WTC11 (cell line): ENCODE data around the gene ZDHHC11. TPM values are rescaled to one million over a fixed set of nuclear protein-coding genes. Genes with fewer than 3 reads are reported as not detected.

Source experiments
- ATAC-seq: fragments of 200-7000 bp; cut with Tn5 transposase; 2 replicates; pipeline ENCODE4 v1.10.0; 2021; ENCODE audit warnings: mild to moderate bottlenecking, moderate library complexity
- CTCF ChIA-PET: fragments of 300-600 bp; sonication (Branson Sonifier 250); formaldehyde crosslinking; loops from one replicate; lab custom pipeline; 2021; ENCODE audit warnings: antibody characterized with exemption; lab: Charles Lee
- POLR2A ChIA-PET: fragments of 350-600 bp; sonication (Branson Sonifier 250); formaldehyde crosslinking; loops from one replicate; lab custom pipeline; 2021; ENCODE audit warnings: antibody characterized with exemption; lab: Charles Lee
- DNase-seq: peaks from one replicate; pipeline ENCODE4 v3.0.0; 2021; ENCODE audit warnings: low spot score
- H3K27ac Mint-ChIP-seq: 2 replicates; pipeline ENCODE4 v1.8.0; 2021; ENCODE audit warnings: mixed read lengths
- H3K27me3 Mint-ChIP-seq: 2 replicates; pipeline ENCODE4 v1.8.0; 2021; ENCODE audit warnings: low read depth, mild to moderate bottlenecking, moderate library complexity, mixed read lengths
- H3K36me3 Mint-ChIP-seq: 2 replicates; pipeline ENCODE4 v1.8.0; 2021; ENCODE audit warnings: mixed read lengths
- H3K4me1 Mint-ChIP-seq: 2 replicates; pipeline ENCODE4 v1.8.0; 2022; ENCODE audit warnings: mixed read lengths
- H3K4me3 Mint-ChIP-seq: 2 replicates; pipeline ENCODE4 v1.8.0; 2021; ENCODE audit warnings: mild to moderate bottlenecking, moderate library complexity, mixed read lengths
- H3K9me3 Mint-ChIP-seq: 2 replicates; pipeline ENCODE4 v1.8.0; 2021; ENCODE audit warnings: mixed read lengths
- CBFB ChIP-seq: sonication (generic); formaldehyde crosslinking; IDR thresholded peaks from 2 replicates; pipeline ENCODE4 v1.8.1; 2022; ENCODE audit warnings: mild to moderate bottlenecking, low read depth, missing genetic modification reagents
- IRF2 ChIP-seq: sonication (generic); formaldehyde crosslinking; IDR thresholded peaks from 2 replicates; pipeline ENCODE4 v1.8.0; 2022; ENCODE audit warnings: low read depth, missing genetic modification reagents, borderline replicate concordance
- NFE2L1 ChIP-seq: sonication (generic); formaldehyde crosslinking; IDR thresholded peaks from 2 replicates; pipeline ENCODE4 v1.8.1; 2023; ENCODE audit warnings: missing genetic modification reagents
- PREB ChIP-seq: sonication (generic); formaldehyde crosslinking; IDR thresholded peaks from 2 replicates; pipeline ENCODE4 v1.8.1; 2022; ENCODE audit warnings: mild to moderate bottlenecking, missing genetic modification reagents, moderate library complexity, borderline replicate concordance
- PRRX2 ChIP-seq: fragments of 250-450 bp; sonication (Bioruptor Pico); IDR thresholded peaks from 2 replicates; pipeline ENCODE4 v1.8.0; 2021; ENCODE audit warnings: mild to moderate bottlenecking
- RORB ChIP-seq: fragments of 250-450 bp; sonication (Bioruptor Pico); IDR thresholded peaks from 2 replicates; pipeline ENCODE4 v1.9.0; 2021; ENCODE audit warnings: mild to moderate bottlenecking
- SP1 ChIP-seq: sonication (generic); formaldehyde crosslinking; conservative IDR thresholded peaks from 2 replicates; pipeline ENCODE4 v1.8.1; 2022; ENCODE audit warnings: missing genetic modification reagents
- STAT6 ChIP-seq: sonication (generic); formaldehyde crosslinking; conservative IDR thresholded peaks from 2 replicates; pipeline ENCODE4 v1.8.1; 2023; ENCODE audit warnings: mild to moderate bottlenecking, low read depth, missing genetic modification reagents, moderate library complexity
- ZBTB43 ChIP-seq: sonication (generic); formaldehyde crosslinking; IDR thresholded peaks from 2 replicates; pipeline ENCODE4 v1.8.1; 2023; ENCODE audit warnings: mild to moderate bottlenecking, missing genetic modification reagents
- ZNF232 ChIP-seq: sonication (generic); formaldehyde crosslinking; IDR thresholded peaks from 2 replicates; pipeline ENCODE4 v1.8.0; 2022; ENCODE audit warnings: mild to moderate bottlenecking, missing genetic modification reagents
- ZNF263 ChIP-seq: sonication (generic); formaldehyde crosslinking; IDR thresholded peaks from 2 replicates; pipeline ENCODE4 v1.8.1; 2022; ENCODE audit warnings: low read depth, mild to moderate bottlenecking, moderate library complexity, missing genetic modification reagents
- ZNF532 ChIP-seq: fragments of 250-450 bp; sonication (Bioruptor Pico); IDR thresholded peaks from 2 replicates; pipeline ENCODE4 v1.9.0; 2021; ENCODE audit warnings: mild to moderate bottlenecking, borderline replicate concordance
- total RNA-seq: library from RNA; stranded (reverse); gene quantifications from 3 replicates; pipeline ENCODE4 v1.2.3, GENCODE V29; 2021
- TF ChIP-seq, protein P1 (sequence below): sonication (generic); formaldehyde crosslinking; IDR thresholded peaks from 2 replicates; pipeline ENCODE4 v1.8.0; 2022; ENCODE audit warnings: mild to moderate bottlenecking, missing genetic modification reagents
- TF ChIP-seq, protein P2 (sequence below): sonication (generic); formaldehyde crosslinking; IDR thresholded peaks from 2 replicates; pipeline ENCODE4 v1.8.0; 2023; ENCODE audit warnings: missing genetic modification reagents
- TF ChIP-seq, protein P3 (sequence below): sonication (generic); formaldehyde crosslinking; IDR thresholded peaks from 2 replicates; pipeline ENCODE4 v1.8.1; 2023; ENCODE audit warnings: mild to moderate bottlenecking, moderate library complexity, missing genetic modification reagents
- TF ChIP-seq, protein P4 (sequence below): sonication (generic); formaldehyde crosslinking; IDR thresholded peaks from 2 replicates; pipeline ENCODE4 v1.8.1; 2022; ENCODE audit warnings: low read depth, missing genetic modification reagents, borderline replicate concordance

ZDHHC11 gene
- total RNA-seq, 1 experiment from 2014 or later: 21.4 TPM

- ChIA-PET CTCF (no interaction called here), POLR2A (no interaction called here)
- Mint-ChIP-seq H3K4me3 (no peak overlapping the region), H3K27me3 (no peaks in the 10 kb centered on the region), H3K9me3 (no peaks in the 10 kb centered on the region), H3K27ac (no peak overlapping the region), H3K4me1 (no peaks in the 10 kb centered on the region), H3K36me3 (peaks cover 75% of the 10 kb centered on the region)
- DNase-seq (no peak), ATAC-seq (no peak)
- TF ChIP-seq CBFB (CRISPR knock-in tag) (no peak), IRF2 (no peak), SP1 (CRISPR knock-in tag) (no peak), ZNF232 (CRISPR knock-in tag) (no peak), ZBTB43 (CRISPR knock-in tag) (no peak)
- TF ChIP-seq, protein P1, sequence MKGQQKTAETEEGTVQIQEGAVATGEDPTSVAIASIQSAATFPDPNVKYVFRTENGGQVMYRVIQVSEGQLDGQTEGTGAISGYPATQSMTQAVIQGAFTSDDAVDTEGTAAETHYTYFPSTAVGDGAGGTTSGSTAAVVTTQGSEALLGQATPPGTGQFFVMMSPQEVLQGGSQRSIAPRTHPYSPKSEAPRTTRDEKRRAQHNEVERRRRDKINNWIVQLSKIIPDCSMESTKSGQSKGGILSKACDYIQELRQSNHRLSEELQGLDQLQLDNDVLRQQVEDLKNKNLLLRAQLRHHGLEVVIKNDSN (CRISPR knock-in tag): no peak
- TF ChIP-seq, protein P2, sequence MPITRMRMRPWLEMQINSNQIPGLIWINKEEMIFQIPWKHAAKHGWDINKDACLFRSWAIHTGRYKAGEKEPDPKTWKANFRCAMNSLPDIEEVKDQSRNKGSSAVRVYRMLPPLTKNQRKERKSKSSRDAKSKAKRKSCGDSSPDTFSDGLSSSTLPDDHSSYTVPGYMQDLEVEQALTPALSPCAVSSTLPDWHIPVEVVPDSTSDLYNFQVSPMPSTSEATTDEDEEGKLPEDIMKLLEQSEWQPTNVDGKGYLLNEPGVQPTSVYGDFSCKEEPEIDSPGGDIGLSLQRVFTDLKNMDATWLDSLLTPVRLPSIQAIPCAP (CRISPR knock-in tag): no peak
Observed at GRCh38 chr5:868428-869135, 17.8 kb upstream of the ZDHHC11 start.

- no peak overlapping the region for H3K4me3 Mint-ChIP-seq
- H3K27me3 Mint-ChIP-seq: no peaks in the 10 kb centered on the region
- DNase-seq: peak; percentile 25
- ChIA-PET POLR2A (no interaction called here), CTCF (no interaction called here)
- H3K4me1 Mint-ChIP-seq: no peaks in the 10 kb centered on the region
- peaks cover 70% of the 10 kb centered on the region for H3K36me3 Mint-ChIP-seq
- H3K9me3 Mint-ChIP-seq: no peaks in the 10 kb centered on the region
- no peak overlapping the region for H3K27ac Mint-ChIP-seq
- ATAC-seq: peak; percentile 31; the same call in 1 of the 2 replicates
- TF ChIP-seq STAT6 (CRISPR knock-in tag) (no peak), NFE2L1 (CRISPR knock-in tag) (no peak), RORB (CRISPR knock-in tag) (no peak), CBFB (CRISPR knock-in tag) (no peak), PRRX2 (CRISPR knock-in tag) (no peak), ZNF532 (CRISPR knock-in tag) (no peak), PREB (CRISPR knock-in tag) (no peak), ZNF263 (no peak)
- TF ChIP-seq, protein P2 (CRISPR knock-in tag): no peak
- TF ChIP-seq, protein P3, sequence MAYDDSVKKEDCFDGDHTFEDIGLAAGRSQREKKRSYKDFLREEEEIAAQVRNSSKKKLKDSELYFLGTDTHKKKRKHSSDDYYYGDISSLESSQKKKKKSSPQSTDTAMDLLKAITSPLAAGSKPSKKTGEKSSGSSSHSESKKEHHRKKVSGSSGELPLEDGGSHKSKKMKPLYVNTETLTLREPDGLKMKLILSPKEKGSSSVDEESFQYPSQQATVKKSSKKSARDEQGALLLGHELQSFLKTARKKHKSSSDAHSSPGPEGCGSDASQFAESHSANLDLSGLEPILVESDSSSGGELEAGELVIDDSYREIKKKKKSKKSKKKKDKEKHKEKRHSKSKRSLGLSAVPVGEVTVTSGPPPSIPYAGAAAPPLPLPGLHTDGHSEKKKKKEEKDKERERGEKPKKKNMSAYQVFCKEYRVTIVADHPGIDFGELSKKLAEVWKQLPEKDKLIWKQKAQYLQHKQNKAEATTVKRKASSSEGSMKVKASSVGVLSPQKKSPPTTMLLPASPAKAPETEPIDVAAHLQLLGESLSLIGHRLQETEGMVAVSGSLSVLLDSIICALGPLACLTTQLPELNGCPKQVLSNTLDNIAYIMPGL (CRISPR knock-in tag): no peak
- TF ChIP-seq, protein P4, sequence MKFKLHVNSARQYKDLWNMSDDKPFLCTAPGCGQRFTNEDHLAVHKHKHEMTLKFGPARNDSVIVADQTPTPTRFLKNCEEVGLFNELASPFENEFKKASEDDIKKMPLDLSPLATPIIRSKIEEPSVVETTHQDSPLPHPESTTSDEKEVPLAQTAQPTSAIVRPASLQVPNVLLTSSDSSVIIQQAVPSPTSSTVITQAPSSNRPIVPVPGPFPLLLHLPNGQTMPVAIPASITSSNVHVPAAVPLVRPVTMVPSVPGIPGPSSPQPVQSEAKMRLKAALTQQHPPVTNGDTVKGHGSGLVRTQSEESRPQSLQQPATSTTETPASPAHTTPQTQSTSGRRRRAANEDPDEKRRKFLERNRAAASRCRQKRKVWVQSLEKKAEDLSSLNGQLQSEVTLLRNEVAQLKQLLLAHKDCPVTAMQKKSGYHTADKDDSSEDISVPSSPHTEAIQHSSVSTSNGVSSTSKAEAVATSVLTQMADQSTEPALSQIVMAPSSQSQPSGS (CRISPR knock-in tag): no peak
- TF ChIP-seq, protein P1 (CRISPR knock-in tag): no peak
Observed at GRCh38 chr5:867300-867870, 16.6 kb upstream of the ZDHHC11 start.
